ENCODE results near the gene STARD6.
"Not testable (repeated sequence)": the region's sequence is repeated elsewhere in the genome, so short reads cannot be mapped to it uniquely, and the experiment has no call there.

STARD6 gene

DNA sequence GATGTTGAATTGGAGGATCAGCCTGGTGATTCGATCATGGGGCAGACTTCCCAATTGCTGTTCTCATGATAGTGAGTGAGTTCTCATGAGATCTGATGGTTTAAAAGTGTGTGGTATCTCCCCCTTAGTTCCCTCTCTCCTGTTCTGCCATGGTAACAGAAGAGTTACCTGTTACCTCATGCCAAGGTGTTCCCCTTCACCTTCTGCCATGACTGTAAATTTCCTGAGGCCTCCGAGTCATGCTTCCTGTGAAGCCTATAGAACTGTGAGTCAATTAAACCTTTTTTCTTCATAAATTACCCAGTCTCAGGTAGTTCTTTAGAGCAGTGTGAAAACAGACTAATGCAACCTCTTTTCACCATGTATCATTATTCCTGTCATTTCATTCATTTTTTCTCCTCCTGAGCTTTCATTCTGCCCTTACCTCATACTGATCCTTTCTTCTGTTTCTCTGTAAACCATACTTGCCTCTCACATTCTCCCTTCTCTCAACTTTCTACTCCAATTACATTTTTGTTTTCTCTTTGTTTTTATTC is 22.0 kb downstream of the STARD6 start:
- DNase-seq = no peak

DNA sequence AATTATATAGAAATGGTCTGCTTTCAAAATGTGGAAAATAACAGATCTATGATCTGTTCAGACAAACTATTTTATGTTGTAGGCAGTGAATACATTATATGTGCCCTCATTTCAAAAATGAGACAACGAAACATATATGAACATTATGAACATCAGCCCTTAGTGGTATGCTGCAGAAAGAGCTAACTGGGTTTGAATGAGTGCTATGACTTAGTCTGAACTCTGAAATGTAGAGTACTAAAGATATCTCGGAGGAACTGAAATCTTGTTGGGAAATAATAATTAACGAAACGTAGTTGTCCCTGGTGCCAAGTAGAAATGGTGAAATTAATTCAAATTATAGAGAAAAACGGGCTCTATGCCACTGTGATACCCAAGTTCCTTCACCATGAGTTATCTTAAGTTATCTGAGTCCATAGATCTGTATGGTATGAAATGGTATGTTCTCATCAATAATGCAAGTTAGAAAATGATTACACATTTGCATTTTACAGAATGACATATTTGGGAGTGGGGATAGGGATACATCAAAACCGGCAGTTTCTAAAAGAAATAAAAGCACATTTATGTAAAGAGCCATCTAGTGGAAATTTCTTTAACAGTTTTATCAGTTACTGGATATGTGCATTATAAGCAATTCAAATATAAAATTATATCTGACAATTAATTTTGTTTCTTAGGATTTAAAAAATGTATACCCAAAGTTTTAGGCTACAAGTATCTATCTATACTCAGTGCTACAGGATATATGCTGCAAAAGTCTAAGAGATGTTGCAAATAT is 26.7 kb downstream of the STARD6 start:
- no peak for DNase-seq

DNA sequence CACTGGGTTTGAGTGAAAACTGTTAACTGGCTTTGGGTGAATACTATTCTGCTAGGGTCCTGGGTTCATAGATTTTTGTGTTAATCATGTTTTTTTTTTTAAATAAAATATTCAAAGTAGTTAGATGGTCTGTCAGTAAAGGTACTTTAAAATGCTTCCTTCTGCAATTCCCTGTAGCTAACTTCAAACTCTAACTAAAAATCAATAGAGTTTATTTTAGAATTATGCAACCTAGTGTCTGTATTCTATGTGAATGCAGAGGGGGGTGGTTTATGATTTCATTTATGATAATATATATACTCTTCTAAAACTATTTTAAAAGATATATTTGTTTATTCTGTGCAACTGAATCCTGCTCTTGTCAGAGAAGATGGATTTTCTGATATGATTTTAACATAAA is 27.9 kb downstream of the STARD6 start:
- DNase-seq = no peak

DNA sequence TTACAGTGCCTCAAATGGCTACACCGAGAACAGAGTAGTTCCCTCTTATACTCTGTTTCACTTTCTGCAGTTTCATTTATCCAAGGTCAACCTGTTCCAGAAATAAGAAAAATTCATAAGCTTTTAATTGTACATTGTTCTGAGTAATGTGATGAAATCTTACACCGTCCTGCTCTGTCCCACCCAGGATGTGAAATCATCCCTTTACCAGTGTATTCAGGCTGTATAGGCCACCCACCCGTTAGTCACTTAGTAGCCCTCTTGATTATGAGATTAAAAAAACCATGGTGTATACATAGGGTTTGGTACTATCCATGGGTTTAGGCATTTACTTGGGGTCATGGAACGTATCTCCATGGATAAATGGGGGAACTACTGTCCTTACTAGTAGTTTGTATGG is 29.8 kb downstream of the STARD6 start:
- no peak for DNase-seq

DNA sequence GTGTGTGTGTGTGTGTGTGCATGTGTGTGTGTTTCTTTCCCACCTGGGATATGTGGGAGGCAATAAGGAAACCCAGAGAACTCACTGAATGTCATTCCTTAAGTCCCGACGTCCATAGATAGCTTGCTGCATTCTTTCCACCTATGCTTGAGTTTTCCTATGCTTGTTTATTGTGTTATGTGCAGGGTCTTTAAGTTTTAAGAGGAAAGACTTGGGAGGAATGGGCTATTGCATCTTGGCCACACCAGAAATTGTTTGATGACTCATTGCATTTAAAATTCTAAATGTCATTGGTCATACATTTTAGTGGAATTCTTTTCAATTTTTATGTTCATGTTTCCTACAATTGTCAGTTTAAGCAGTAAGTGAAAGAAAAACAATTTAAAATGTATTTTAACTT is 33.7 kb downstream of the STARD6 start:
- DNase-seq = no peak

DNA sequence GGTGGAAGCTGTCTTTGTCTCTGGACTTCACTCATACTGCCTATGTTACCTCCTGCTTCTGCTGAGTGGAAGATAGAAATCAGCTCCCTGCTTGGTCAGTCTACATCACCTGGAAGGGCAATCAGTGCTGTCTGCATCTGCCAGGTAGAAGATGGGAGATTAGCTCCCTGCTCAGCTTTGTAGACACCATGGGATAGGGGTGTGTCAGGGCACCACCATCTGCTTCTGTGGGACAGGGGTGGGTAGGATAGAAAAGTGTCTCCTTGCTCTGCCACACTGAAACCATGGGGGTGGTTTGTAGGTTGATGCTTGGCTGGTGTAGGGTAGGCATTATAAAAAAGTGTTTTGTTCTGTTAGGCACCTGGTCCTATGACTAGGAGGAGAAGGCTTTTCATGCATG is 34.1 kb downstream of the STARD6 start:
- no peak for DNase-seq

DNA sequence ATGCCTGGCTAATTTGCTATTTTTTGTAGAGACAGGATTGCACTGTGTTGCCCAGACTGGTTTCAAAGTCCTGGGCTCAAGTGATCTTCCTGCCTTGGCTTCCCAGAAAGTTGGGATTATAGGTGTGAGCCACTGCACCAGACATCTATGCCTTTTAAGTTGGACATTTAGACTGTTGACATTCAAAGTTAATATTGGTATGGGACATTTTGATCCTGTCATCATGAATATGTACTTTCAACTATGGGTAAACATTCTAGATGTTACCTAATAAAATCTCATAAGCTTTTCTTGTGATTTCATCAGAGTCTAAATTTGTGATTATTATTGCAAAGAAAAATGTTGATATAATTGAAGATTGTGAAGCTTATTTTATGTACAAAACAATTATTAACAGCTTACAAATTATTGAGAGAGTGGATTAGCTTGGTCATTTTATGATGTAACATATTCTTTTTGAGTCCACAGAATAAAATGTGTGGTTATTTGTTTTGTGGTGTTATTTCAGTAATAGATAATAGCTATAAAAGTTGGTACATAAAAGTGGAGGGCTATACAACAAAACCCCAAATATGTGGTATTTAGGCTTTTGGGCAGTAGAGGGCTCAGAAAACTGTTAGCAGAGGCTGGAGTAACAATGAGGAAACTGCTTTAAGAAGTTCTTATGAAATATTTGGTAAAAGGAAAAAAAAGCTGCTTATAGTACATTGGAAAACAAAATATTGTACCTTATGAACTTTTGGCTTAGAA is 41.4 kb downstream of the STARD6 start:
- DNase-seq = no peak

DNA sequence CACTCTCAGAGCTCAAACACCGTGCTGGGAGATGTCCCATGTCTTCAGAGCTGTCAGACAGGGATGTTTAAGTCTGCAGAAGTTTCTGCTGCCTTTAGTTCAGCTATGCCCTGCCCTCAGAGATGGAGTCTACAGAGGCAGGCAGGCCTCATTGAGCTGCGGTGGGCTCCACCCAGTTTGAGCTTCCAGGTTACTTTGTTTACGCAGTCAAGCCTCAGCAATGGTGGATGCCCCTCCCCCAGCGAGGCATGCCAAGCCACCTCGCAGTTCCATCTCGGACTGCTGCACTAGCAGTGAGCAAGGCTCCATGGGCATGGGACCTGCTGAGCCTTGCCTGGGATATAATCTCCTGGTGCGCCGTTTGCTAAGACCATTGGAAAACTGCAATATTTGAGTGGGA is 48.1 kb downstream of the STARD6 start:
- not testable (repeated sequence) for DNase-seq

DNA sequence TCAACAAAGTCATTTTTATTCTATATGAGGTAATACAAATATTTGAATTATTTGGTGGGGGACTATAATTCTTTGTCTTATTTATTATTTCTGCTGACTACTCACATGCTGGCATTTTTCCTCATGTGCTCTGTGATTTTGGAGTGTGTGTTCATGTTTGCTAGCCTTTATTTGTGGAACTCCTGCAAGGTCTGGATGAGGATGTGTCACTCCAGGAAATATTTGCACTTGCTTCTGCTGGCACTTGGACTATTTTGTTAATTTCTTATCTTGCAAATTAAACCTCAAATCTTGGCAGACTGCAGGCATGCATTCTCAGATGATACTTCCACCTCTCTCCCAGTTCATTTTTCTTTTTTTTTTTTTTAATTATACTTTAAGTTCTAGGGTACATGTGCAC is 54.2 kb downstream of the STARD6 start:
- DNase-seq = no peak

DNA sequence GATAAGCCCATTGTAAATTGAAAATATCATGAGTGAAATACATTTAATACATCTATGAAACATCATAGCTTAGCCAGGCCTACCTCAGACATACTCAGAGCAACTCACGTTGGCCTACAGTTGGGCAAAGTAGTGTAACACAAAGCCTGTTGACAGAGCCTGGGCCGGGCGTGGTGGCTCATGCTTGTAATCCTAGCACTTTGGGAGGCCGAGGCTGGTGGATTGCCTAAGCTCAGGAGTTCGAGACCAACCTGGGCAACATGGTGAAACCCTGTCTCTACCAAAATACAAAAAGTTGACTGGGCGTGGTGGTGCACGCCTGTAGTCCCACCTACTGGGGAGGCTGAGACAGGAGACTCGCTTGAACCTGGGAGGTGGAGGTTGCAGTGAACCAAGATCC is 58.7 kb downstream of the STARD6 start:
- not testable (repeated sequence) for DNase-seq

DNA sequence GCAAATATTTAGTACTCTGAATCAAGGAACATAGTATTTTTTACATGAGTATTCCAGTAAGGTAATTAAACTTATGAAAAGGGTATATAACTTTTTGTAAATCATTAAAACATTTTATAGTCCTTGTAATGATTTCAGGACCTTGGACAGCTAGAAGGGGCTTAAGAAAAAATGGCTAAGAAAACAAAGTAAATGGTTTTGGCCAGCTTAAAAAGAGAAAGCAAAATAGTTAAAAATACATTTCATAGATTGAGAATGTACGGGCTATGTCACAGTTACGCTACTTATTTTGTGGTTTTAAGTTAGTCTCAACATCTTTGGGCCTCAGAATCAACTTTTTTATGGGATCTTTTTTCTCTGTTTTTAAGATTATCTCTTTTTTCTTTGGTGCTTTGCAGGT is 61.6 kb downstream of the STARD6 start:
- no peak for DNase-seq

DNA sequence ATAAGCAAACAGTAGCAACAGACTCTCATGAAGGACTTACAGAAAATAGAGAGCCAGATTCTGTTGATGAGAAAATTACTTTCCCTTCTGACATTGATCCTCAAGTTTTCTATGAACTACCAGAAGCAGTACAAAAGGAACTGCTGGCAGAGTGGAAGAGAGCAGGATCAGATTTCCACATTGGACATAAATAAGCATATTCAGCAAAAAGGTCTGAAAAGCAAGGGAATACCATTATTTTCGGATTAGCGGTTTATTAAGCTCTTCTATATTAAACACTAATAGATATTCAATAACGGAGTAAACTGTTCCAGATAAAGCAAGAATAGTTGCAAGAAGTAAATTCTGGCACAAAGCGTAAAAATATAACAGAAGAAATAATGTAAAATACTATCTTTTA is 63.4 kb downstream of the STARD6 start:
- DNase-seq = no peak

DNA sequence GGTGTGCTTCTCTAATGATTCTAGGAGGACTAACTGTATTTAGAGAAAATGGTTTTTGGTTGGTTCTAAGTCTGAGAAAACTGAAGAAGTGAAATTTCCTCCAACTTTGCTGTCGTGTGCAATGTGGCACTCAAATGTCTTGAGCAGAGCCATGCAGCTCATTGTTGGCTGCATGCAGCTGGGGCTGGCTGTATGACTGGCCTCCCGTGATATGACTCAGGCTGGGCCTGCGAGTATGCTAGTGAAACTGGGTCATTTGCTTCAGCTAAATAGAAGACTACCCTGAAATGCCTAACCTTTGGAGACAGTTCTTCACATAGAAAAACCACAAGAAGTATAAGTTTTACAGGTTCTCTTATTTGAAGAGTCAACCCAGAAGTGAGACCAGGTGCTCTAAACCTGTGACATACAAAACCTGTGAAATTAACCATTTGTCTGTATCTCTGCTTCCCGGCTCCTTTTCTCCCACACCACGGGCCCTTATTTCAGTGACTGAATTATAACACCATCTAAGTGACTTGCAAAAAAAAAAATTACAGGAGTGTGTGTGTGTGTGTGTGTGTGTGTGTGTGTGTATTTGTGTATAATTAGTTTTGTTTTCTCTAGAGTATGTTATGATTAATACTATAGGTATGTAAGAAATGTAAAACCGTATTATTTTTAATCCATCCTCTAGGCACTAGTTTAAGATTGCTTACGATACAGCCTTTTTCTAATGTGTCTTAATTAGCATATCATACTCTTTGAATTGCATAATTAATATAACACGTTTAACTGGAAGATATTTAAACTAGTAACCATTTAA is 72.5 kb downstream of the STARD6 start:
- peak; percentile 86 for DNase-seq

DNA sequence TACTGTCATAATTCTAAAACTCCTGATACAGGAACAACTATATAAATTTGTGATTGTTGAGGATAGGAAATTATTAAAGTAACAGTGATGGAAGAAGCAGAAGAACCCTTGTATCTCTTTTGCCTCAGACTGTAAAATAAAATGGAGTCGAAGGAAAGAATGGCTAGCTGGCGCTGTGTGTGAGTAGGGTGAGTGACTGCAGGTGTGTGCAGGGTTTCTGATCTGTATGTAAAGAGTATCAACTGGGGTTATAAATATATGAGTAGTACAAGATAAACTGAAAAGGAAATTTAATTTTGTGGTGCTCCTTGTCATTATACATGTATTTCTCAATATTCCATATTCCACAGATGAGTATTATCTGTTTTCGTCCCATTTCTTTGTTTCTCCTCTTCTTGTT is 73.1 kb downstream of the STARD6 start:
- no peak for DNase-seq

DNA sequence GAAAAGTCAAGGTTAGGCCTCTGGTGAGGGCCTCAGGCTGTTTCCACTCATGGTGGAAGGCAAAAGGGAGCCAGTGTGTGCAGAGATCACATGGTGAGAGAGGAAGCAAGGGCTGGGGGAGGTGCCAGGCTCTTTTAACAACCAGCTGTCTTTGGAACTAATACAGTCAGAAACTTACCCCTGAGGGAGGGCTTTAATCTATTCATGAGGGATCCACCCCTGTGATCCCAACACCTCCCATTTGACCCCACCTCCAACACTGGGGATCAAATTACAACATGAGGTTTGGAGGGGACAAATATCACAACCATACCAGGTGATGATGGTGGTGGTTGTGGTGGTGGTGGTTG is 77.5 kb downstream of the STARD6 start:
- DNase-seq = no peak

DNA sequence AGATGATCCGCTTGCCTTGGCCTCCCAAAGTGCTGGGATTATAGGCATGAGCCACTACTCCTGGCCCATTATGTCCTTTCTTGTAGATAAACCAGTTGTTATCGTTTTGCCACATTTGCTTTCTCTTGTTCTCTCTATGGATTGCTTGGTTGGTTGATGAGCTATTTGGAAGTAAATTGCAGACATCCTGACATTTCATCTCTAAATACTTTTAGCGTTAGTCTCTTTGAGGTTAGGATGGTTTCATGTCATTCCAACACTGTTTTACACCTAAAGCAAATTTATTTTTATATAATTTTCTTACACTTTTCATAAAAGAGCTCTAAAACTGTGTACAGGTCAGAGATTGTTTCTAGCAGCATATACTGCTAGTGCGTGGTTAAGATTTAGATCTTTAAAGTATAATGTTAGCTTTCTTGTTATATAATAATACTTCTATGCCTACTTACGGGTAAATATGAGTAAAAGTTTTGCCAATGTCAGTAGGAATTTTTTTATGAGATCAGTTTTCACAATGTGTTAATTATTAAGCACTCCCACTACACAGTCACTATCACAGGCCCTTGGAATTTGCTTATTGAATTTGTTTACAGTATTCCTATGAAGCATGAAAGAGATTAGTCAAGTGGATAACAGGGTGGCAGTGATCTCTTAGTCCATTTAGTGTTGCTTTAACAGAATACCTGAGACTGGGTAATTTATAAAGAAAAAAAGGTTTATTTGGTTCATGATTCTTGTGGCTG is 78.0 kb downstream of the STARD6 start:
- no peak for DNase-seq

DNA sequence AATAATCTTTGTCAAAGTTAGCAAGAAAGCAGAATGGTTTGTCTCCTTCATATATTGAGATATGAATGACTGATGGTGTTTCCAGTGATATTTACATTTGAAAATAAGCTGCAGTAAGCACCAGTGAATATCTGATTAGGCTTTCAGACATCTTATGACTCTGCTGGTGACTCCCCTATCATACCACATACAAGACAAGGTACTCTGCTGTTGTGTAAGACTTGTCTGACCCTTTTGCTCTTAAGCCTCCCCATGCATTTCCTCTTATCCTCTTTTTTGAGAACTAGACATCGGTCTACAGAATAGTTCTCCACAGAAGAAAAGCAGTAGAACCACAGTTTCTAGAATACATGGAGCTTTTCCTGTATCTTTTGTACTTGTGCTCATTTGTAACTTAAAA is 79.0 kb downstream of the STARD6 start:
- DNase-seq = no peak

DNA sequence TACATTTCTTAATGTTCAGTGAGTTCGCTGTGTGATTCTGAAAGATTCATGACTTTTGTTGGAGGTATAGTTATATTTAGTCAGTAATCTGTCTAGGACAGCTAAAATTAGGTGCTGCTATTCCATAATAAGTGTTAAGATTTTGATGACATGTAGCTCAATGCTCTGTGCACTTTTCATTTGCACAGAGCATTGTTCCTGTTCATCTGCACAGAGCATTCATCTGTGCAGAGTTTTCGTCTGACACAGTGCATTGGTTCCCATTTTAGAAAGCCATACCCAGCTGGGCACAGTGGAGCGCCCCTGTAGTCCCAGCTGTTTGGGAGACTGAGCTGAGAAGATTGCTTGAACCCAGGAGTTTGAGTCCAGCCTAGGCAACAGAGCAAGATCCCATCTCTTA is 79.8 kb downstream of the STARD6 start:
- no peak for DNase-seq
